ENCODE results near the gene SORCS3.

The SORCS3 gene

GRCh38 chr10:105262666-105263065, 621.6 kb downstream of the SORCS3 start:
- TF ChIP-seq MYC (IDR thresholded peaks at IDR 0.05; ENCODE audit: low read depth, low read length) (no peak), CTCF (IDR thresholded peaks at IDR 0.05; ENCODE audit: low read depth, low read length) (no peak), POLR2A (IDR thresholded peaks at IDR 0.05; ENCODE audit: extremely low read depth, insufficient read length) (no peak), MAX (IDR thresholded peaks at IDR 0.05; ENCODE audit: low read depth, low read length) (no peak)
- H3K4me3 ChIP-seq (ENCODE audit: low read depth, low read length), result no peak overlapping the region
- no peak for DNase-seq (ENCODE audit: low read depth)

GRCh38 chr10:105266966-105267539, 626.0 kb downstream of the SORCS3 start:
- DNase-seq (ENCODE audit: low read depth), result no peak
- TF ChIP-seq MYC (IDR thresholded peaks at IDR 0.05; ENCODE audit: low read depth, low read length) (no peak), MAX (IDR thresholded peaks at IDR 0.05; ENCODE audit: low read depth, low read length) (no peak), POLR2A (IDR thresholded peaks at IDR 0.05; ENCODE audit: extremely low read depth, insufficient read length) (no peak), CTCF (IDR thresholded peaks at IDR 0.05; ENCODE audit: low read depth, low read length) (no peak)
- H3K4me3 ChIP-seq (ENCODE audit: low read depth, low read length), result no peak overlapping the region

GRCh38 chr10:105268961-105269360, 627.9 kb downstream of the SORCS3 start:
- no peak overlapping the region for H3K4me3 ChIP-seq (ENCODE audit: low read depth, low read length)
- TF ChIP-seq CTCF (IDR thresholded peaks at IDR 0.05; ENCODE audit: low read depth, low read length), result no peak
- no peak for TF ChIP-seq MYC (IDR thresholded peaks at IDR 0.05; ENCODE audit: low read depth, low read length)
- no peak for TF ChIP-seq POLR2A (IDR thresholded peaks at IDR 0.05; ENCODE audit: extremely low read depth, insufficient read length)
- TF ChIP-seq MAX (IDR thresholded peaks at IDR 0.05; ENCODE audit: low read depth, low read length), result no peak
- no peak for DNase-seq (ENCODE audit: low read depth)

- TF ChIP-seq POLR2A (IDR thresholded peaks at IDR 0.05; ENCODE audit: extremely low read depth, insufficient read length) (no peak), MYC (IDR thresholded peaks at IDR 0.05; ENCODE audit: low read depth, low read length) (no peak), MAX (IDR thresholded peaks at IDR 0.05; ENCODE audit: low read depth, low read length) (no peak), CTCF (IDR thresholded peaks at IDR 0.05; ENCODE audit: low read depth, low read length) (no peak)
- no peak for DNase-seq (ENCODE audit: low read depth)
- H3K4me3 ChIP-seq (ENCODE audit: low read depth, low read length), result no peak overlapping the region
Measured at GRCh38 chr10:105269689-105270088, 628.6 kb downstream of the SORCS3 start.

- H3K4me3 ChIP-seq (ENCODE audit: low read depth, low read length), result no peak overlapping the region
- no peak for DNase-seq (ENCODE audit: low read depth)
- TF ChIP-seq CTCF (IDR thresholded peaks at IDR 0.05; ENCODE audit: low read depth, low read length), result no peak
- TF ChIP-seq MYC (IDR thresholded peaks at IDR 0.05; ENCODE audit: low read depth, low read length), result no peak
- no peak for TF ChIP-seq POLR2A (IDR thresholded peaks at IDR 0.05; ENCODE audit: extremely low read depth, insufficient read length)
- TF ChIP-seq MAX (IDR thresholded peaks at IDR 0.05; ENCODE audit: low read depth, low read length), result no peak
Measured at GRCh38 chr10:105274556-105275070, 633.5 kb downstream of the SORCS3 start.
